Measurements from ENCODE around the gene NFKB1. TPM values are rescaled to one million over a fixed set of nuclear protein-coding genes. Genes with fewer than 3 reads are reported as not detected.
"Not testable (repeated sequence)": the region's sequence is repeated elsewhere in the genome, so short reads cannot be mapped to it uniquely, and the experiment has no call there.

The NFKB1 gene
- total and polyA plus RNA-seq, 12 donors = 8.2 to 49.1 (median 33.9) TPM

DNA sequence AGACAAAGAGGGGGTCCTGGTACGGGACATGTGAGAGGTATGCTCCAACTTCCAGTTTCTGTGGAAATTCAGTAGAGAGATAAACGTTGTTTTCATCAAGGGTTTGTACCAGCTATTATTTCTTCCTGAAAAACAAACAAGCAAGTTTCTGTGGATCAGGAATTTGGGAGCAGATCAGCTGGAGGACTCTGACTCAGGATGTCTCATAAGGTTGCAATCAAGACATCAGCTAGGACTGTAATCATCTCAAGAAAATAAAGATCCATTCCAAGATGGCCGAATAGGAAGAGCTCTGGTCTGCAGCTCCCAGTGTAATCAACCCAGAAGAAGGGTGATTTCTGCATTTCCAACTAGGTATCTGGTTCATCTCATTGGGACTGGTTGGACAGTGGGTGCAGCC is 23.5 kb upstream of the NFKB1 start:
- Histone ChIP-seq H3K27ac (no peak overlapping the region), H3K36me3 (replicated peaks in 1 of 2) (no peaks in the 10 kb centered on the region), H3K4me3 (no peak overlapping the region), H3K9me3 (replicated peaks in 1 of 3) (no peaks in the 10 kb centered on the region), H3K27me3 (no peaks in the 10 kb centered on the region), H3K4me1 (replicated peaks in 1 of 2) (no peaks in the 10 kb centered on the region)
- intact Hi-C loops (cut with DNase I) = no loop called here
- DNase-seq = no peak
- WGBS, 4 donors = 74 to 85% (median 78%) methylated on average over 3 of the region's 3 CpGs
- TF ChIP-seq, protein P1, sequence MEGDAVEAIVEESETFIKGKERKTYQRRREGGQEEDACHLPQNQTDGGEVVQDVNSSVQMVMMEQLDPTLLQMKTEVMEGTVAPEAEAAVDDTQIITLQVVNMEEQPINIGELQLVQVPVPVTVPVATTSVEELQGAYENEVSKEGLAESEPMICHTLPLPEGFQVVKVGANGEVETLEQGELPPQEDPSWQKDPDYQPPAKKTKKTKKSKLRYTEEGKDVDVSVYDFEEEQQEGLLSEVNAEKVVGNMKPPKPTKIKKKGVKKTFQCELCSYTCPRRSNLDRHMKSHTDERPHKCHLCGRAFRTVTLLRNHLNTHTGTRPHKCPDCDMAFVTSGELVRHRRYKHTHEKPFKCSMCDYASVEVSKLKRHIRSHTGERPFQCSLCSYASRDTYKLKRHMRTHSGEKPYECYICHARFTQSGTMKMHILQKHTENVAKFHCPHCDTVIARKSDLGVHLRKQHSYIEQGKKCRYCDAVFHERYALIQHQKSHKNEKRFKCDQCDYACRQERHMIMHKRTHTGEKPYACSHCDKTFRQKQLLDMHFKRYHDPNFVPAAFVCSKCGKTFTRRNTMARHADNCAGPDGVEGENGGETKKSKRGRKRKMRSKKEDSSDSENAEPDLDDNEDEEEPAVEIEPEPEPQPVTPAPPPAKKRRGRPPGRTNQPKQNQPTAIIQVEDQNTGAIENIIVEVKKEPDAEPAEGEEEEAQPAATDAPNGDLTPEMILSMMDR (IDR thresholded peaks at IDR 0.05) = no peak

DNA sequence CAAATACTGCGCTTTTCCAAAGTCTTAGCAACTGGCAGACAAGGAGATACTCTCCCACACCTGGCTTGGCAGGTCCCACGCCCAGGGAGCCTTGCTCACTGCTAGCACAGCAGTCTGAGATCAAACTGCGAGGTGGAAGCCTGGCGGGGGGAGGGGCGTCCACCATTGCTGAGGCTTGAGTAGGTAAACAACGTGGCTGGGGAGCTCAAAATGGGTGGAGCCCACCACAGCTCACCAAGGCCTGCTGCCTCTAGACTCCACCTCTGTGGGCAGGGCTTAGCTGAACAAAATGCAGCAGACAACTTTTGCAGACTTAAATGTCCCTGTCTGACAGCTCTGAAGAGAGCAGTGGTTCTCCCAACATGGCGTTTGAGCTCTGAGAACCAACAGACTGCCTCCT is 23.0 kb upstream of the NFKB1 start:
- H3K4me3 ChIP-seq = no peak overlapping the region
- intact Hi-C loops (cut with DNase I) = no loop called here
- no peaks in the 10 kb centered on the region for H3K36me3 ChIP-seq (replicated peaks in 1 of 2)
- no peak for DNase-seq
- no peak overlapping the region for H3K27ac ChIP-seq
- H3K9me3 ChIP-seq (replicated peaks in 1 of 3) = no peaks in the 10 kb centered on the region
- WGBS, 4 donors = 44 to 75% (median 58%) methylated on average over 3 to 7 of the region's 7 CpGs
- no peak for TF ChIP-seq POLR2A (IDR thresholded peaks at IDR 0.05)
- TF ChIP-seq, protein P1 (IDR thresholded peaks at IDR 0.05) = no peak
- H3K27me3 ChIP-seq = no peaks in the 10 kb centered on the region
- no peaks in the 10 kb centered on the region for H3K4me1 ChIP-seq (replicated peaks in 1 of 2)

DNA sequence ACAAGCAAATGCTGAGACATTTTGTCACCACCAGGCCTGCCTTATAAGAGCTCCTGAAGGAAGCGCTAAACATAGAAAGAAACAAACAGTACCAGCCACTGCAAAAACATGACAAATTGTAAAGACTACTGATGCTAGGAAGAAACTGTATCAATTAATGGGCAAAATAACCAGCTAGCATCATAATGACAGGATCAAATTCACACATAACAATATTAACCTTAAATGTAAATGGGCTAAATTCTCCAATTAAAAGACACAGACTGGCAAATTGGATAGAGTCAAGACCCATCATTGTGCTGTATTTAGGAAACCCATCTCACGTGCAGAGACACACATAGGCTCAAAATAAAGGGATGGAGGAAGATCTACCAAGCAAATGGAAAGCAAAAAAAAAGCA is 21.3 kb upstream of the NFKB1 start:
- H3K4me1 ChIP-seq (replicated peaks in 1 of 2); H3K4me3 ChIP-seq; H3K36me3 ChIP-seq (replicated peaks in 1 of 2); intact Hi-C loops (cut with DNase I); H3K9me3 ChIP-seq (replicated peaks in 1 of 3); H3K27ac ChIP-seq; H3K27me3 ChIP-seq; DNase-seq: not testable (repeated sequence)
- WGBS, 4 donors = 80 to 93% (median 90%) methylated on average over 2 of the region's 2 CpGs

DNA sequence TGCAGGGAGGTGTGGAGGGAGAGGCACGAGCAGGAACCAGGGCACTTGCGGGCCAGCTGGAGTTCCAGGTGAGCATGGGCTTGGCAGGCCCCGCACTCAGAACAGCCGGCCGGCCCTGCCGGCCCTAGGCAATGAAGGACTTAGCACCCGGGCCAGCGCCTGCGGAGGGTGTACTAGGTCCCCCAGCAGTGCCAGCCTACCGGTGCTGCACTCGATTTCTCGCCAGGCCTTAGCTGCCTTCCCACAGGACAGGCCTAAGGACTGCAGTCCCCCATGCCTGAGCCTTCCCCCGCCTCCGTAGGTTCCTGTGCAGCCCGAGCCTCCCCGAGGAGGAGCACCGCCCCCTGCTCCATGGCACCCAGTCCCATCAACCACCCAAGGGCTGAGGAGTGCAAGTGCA is 18.0 kb upstream of the NFKB1 start:
- Histone ChIP-seq H3K27me3 (no peaks in the 10 kb centered on the region), H3K36me3 (replicated peaks in 1 of 2) (no peaks in the 10 kb centered on the region), H3K27ac (no peak overlapping the region), H3K4me1 (replicated peaks in 1 of 2) (no peaks in the 10 kb centered on the region), H3K9me3 (replicated peaks in 1 of 3) (no peaks in the 10 kb centered on the region), H3K4me3 (no peak overlapping the region)
- intact Hi-C loops (cut with DNase I) = no loop called here
- TF ChIP-seq POLR2A (IDR thresholded peaks at IDR 0.05) = no peak
- TF ChIP-seq, protein P1 (IDR thresholded peaks at IDR 0.05) = no peak
- no peak for DNase-seq
- 93 to 100% (median 95%) methylated on average over 7 to 17 of the region's 17 CpGs for WGBS, 4 donors

DNA sequence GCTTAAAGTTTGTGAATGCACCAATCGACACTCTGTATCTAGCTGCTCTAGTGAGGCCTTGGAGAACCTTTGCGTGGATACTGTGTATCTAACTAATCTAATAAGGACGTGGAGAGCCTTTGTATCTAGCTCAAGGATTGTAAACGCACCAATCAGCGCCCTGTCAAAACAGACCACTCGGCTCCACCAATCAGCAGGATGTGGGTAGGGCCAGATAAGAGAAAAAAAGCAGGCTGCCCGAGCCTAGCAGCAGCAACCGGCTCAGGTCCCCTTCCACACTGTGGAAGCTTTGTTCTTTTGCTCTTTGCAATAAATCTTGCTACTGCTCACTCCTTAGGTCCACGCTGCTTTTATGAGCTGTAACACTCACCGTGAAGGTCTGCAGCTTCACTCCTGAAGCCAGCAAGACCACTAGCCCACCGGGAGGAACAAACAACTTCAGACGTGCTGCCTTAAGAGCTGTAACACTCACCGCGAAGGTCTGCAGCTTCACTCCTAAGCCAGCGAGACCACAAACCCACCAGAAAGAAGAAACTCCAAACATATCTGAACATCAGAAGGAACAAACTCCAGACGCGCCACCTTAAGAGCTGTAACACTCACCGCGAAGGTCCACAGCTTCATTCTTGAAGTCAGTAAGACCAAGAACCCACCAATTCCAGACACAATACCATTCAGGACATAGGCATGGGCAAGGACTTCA is 17.0 kb upstream of the NFKB1 start:
- DNase-seq; H3K27ac ChIP-seq; intact Hi-C loops (cut with DNase I); H3K4me1 ChIP-seq (replicated peaks in 1 of 2); H3K4me3 ChIP-seq; H3K27me3 ChIP-seq; H3K36me3 ChIP-seq (replicated peaks in 1 of 2); H3K9me3 ChIP-seq (replicated peaks in 1 of 3): not testable (repeated sequence)
- WGBS, 4 donors = 77 to 84% (median 82%) methylated on average over 19 of the region's 19 CpGs

Data from adrenal gland (tissue), 12 donors.